H1 (cell line): ENCODE data around the gene DPEP2NB. TPM values are rescaled to one million over a fixed set of nuclear protein-coding genes. Genes with fewer than 3 reads are reported as not detected.

Experiments used
- CHD2 ChIP-seq: IDR thresholded peaks from 2 replicates; pipeline ENCODE4 v1.6.1; 2012; ENCODE audit warnings: low read length, improper control_type of control experiment
- EZH2 ChIP-seq: fragments of 200-600 bp; sonication (generic); IDR thresholded peaks from 2 replicates; pipeline ENCODE4 v1.7.1; 2012; ENCODE audit warnings: low read depth, mild to moderate bottlenecking, moderate library complexity, low read length, inconsistent platforms; ENCODE audit not compliant: severe bottlenecking
- GTF2F1 ChIP-seq: IDR thresholded peaks from 2 replicates; pipeline ENCODE4 v1.6.1; 2012; ENCODE audit warnings: low read depth, low read length, improper control_type of control experiment, borderline replicate concordance
- PHF8 ChIP-seq: fragments of 200-600 bp; sonication (generic); conservative IDR thresholded peaks from 2 replicates; pipeline ENCODE4 v1.7.1; 2012; ENCODE audit warnings: low read depth, mild to moderate bottlenecking, inconsistent platforms, low read length, moderate library complexity
- RFX5 ChIP-seq: IDR thresholded peaks from 2 replicates; pipeline ENCODE4 v1.6.1; 2011; ENCODE audit warnings: low read depth, low read length, improper control_type of control experiment, borderline replicate concordance
- polyA plus RNA-seq, 7 experiments: library from polyadenylated mRNA; depleted of rRNA in 3 of 7; stranded (reverse) in 5 of 7; unstranded in 2 of 7; fragments of >200 nt in 5 of 7; fragments of 200-250 nt in 2 of 7; gene quantifications; 1 replicate in 5 of 7; 2 replicates in 1 of 7; 4 replicates in 1 of 7; pipeline versions ENCODE4 v1.2.1 to v1.2.3, GENCODE V29; 2011 to 2013; ENCODE audit warnings: missing spikeins in 2 of 7, mixed read lengths in 2 of 7
- total RNA-seq: library from RNA; stranded (reverse); fragmentation: NEBNext Ultra II Directional; extraction: Animal tissue kit (Norgen Biotek cat#: 25700); gene quantifications from 2 replicates; pipeline ENCODE4 v1.2.1, GENCODE V29; 2021
- TF ChIP-seq, protein P1 (sequence below): IDR thresholded peaks from 2 replicates; pipeline ENCODE4 v1.6.1; 2012; ENCODE audit warnings: inconsistent platforms

DPEP2NB gene
- total and polyA plus RNA-seq, 2 of the 8 experiments (the other 6 are each of a cell fraction or from before 2014, with no cell fraction given) = not detected

DNA sequence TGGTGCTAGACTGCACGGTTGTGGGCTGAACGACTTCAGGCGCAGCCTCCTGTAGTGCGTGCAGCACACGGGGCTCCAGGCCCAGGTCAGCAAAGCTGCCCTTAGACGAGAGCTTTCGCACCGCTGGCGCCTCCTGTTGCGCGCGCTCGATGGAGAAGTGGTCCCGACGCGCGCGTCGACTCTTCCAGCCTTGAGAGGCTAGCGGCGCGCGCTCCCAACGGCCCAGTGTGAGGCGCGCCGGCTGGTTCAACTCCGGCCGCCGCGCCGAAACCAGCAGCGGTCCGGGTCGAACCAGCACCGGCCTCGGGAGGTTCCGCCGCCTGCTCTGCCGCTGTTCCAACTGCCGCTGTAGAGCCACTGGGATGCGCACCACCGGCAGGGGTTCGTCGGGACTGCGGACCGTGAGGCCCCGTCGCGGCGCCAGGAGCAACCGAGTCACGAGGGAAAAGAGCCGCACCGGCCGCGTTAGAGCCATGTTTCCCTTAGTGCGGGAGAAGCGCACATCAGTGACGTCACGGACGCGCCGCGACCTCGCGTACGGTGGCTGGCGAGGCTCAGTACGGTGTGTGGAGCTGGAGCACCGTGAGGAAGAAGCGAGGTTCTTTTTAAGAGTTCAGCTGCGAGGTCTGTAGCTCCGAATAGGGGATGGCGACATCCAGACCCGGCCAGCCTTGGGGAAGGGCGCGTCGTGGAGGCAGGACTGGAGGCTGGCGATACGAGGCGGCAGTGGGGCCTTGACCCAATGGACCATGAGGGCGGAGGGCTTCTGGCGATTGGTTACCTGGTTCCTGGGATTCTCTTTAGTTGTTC is 7.2 kb upstream of the DPEP2NB start, which contains the start of the genes DDX28 and DUS2 (continued):
- TF ChIP-seq RFX5 = no peak
- TF ChIP-seq GTF2F1 = peak; percentile 73
- peak; percentile 99 for TF ChIP-seq PHF8
- no peak for TF ChIP-seq CHD2
- TF ChIP-seq EZH2 = no peak
- TF ChIP-seq, protein P1, sequence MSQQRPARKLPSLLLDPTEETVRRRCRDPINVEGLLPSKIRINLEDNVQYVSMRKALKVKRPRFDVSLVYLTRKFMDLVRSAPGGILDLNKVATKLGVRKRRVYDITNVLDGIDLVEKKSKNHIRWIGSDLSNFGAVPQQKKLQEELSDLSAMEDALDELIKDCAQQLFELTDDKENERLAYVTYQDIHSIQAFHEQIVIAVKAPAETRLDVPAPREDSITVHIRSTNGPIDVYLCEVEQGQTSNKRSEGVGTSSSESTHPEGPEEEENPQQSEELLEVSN = peak; percentile 61
- TF ChIP-seq, all 59 proteins: peak for 28
